AG10803 (cell line): Measurements from ENCODE around the gene PPARD.
A peak's percentile ranks its signal among the peaks of the same experiment; 100 is the strongest.

ENCODE experiments used
- DNase-seq: peaks from one replicate; pipeline ENCODE4 v3.0.0; 2010; ENCODE audit warnings: low read depth
- H3K4me3 ChIP-seq: 2 replicates; pipeline ENCODE4 v1.5.1; 2011; ENCODE audit warnings: mild to moderate bottlenecking, low read length, control low read depth
- CTCF ChIP-seq: conservative IDR thresholded peaks from 2 replicates; pipeline ENCODE4 v1.5.1; 2011; ENCODE audit warnings: mild to moderate bottlenecking, low read length, control low read depth, inconsistent platforms

The PPARD gene

GRCh38 chr6:35415065-35415891, 72.9 kb downstream of the PPARD start:
- DNase-seq: peak; percentile 89
- no peak overlapping the region for H3K4me3 ChIP-seq
- peak; percentile 74 for TF ChIP-seq CTCF

- TF ChIP-seq CTCF: no peak
- H3K4me3 ChIP-seq: no peak overlapping the region
- DNase-seq: no peak
Measured at GRCh38 chr6:35417979-35418661, 75.8 kb downstream of the PPARD start.

GRCh38 chr6:35419417-35419816, 77.1 kb downstream of the PPARD start:
- peak; percentile 34 for TF ChIP-seq CTCF

GRCh38 chr6:35419961-35420360, 77.6 kb downstream of the PPARD start:
- no peak overlapping the region for H3K4me3 ChIP-seq
- no peak for TF ChIP-seq CTCF
- DNase-seq: no peak

More at GRCh38 chr6:35419417-35419816, 77.1 kb downstream of the PPARD start:
- H3K4me3 ChIP-seq: no peak overlapping the region
- peak; percentile 65 for DNase-seq

GRCh38 chr6:35425284-35425683, 82.9 kb downstream of the PPARD start:
- DNase-seq: peak; percentile 97
- TF ChIP-seq CTCF: no peak
- no peak overlapping the region for H3K4me3 ChIP-seq

- TF ChIP-seq CTCF: no peak
- no peak for DNase-seq
Measured at GRCh38 chr6:35426074-35426473, 83.7 kb downstream of the PPARD start.

GRCh38 chr6:35427435-35427834, 85.1 kb downstream of the PPARD start:
- TF ChIP-seq CTCF: no peak
- DNase-seq: no peak
- H3K4me3 ChIP-seq: no peak overlapping the region

More at GRCh38 chr6:35426074-35426473, 83.7 kb downstream of the PPARD start:
- no peak overlapping the region for H3K4me3 ChIP-seq
